ENCODE data around the gene SNX20. TPM values are rescaled to one million over a fixed set of nuclear protein-coding genes. Genes with fewer than 3 reads are reported as not detected.
A peak's percentile ranks its signal among the peaks of the same experiment; 100 is the strongest.

Gene SNX20
- total RNA-seq, 1 experiment from 2014 or later, result 0.10 TPM

- CTCF ChIA-PET, result no interaction called here
- TF ChIP-seq POLR2AphosphoS5 (IDR thresholded peaks at IDR 0.05; ENCODE audit: low read depth, low read length), result no peak
- no peak for TF ChIP-seq CTCF (IDR thresholded peaks at IDR 0.05)
- TF ChIP-seq SIN3A (IDR thresholded peaks at IDR 0.05; ENCODE audit: borderline replicate concordance, insufficient read depth, low read depth, low read length), result no peak
- TF ChIP-seq REST (IDR thresholded peaks at IDR 0.05; ENCODE audit: insufficient read depth in 1 of 2, low read depth in 2 of 2, low read length in 1 of 2), result no peak
- TF ChIP-seq TCF7L2 (IDR thresholded peaks at IDR 0.05; ENCODE audit: low read depth, low read length), result no peak
- in situ Hi-C loops (cut with HindIII; ENCODE audit: low pct_unique_long_range_greater_than_20kb, low sequenced_read_pairs) (no loop called here), intact Hi-C loops (cut with micrococcal nuclease; ENCODE audit: unreplicated experiment) (no loop called here)
- DNase-seq (ENCODE audit: low read depth, low spot score) (no peak), ATAC-seq (no peak)
- H3K4me3 ChIP-seq (ENCODE audit: low read depth in 2 of 2, low read length in 2 of 2), result no peak overlapping the region
- no peaks in the 10 kb centered on the region for H3K27me3 ChIP-seq (ENCODE audit: control insufficient read depth, insufficient read depth, low read length)
- H3K4me1 ChIP-seq (ENCODE audit: control insufficient read depth, insufficient read depth, low read length), result no peaks in the 10 kb centered on the region
- BruUV-seq (replicated peaks), result no TSS peak
- H3K27ac ChIP-seq (ENCODE audit: low read length), result no peak overlapping the region
- no peaks in the 10 kb centered on the region for H3K9me3 ChIP-seq (ENCODE audit: control insufficient read depth, insufficient read depth, low read depth, low read length)
- POLR2A ChIA-PET, result no interaction called here
- H3K36me3 ChIP-seq (ENCODE audit: control insufficient read depth, insufficient read depth, low read length), result no peaks in the 10 kb centered on the region
Measured at GRCh38 chr16:50699326-50700159, 18.4 kb upstream of the SNX20 start.

- in situ Hi-C loops (cut with HindIII; ENCODE audit: low pct_unique_long_range_greater_than_20kb, low sequenced_read_pairs) (no loop called here), intact Hi-C loops (cut with micrococcal nuclease; ENCODE audit: unreplicated experiment) (no loop called here)
- BruUV-seq (replicated peaks), result no TSS peak
- H3K27ac ChIP-seq (ENCODE audit: low read length), result no peak overlapping the region
- H3K4me1 ChIP-seq (ENCODE audit: control insufficient read depth, insufficient read depth, low read length), result no peaks in the 10 kb centered on the region
- POLR2A ChIA-PET, result no interaction called here
- CTCF ChIA-PET, result interaction anchor here (0.6 to 0.9 kb wide), 2 partner anchors 10 to 37 kb away, joined by 3 to 6 read pairs; no protein-coding TSS in a partner anchor
- no peak for TF ChIP-seq REST (IDR thresholded peaks at IDR 0.05; ENCODE audit: insufficient read depth in 1 of 2, low read depth in 2 of 2, low read length in 1 of 2)
- TF ChIP-seq TCF7L2 (IDR thresholded peaks at IDR 0.05; ENCODE audit: low read depth, low read length), result no peak
- no peak for TF ChIP-seq POLR2AphosphoS5 (IDR thresholded peaks at IDR 0.05; ENCODE audit: low read depth, low read length)
- no peak for TF ChIP-seq CTCF (IDR thresholded peaks at IDR 0.05)
- no peak for TF ChIP-seq SIN3A (IDR thresholded peaks at IDR 0.05; ENCODE audit: borderline replicate concordance, insufficient read depth, low read depth, low read length)
- no peaks in the 10 kb centered on the region for H3K9me3 ChIP-seq (ENCODE audit: control insufficient read depth, insufficient read depth, low read depth, low read length)
- H3K36me3 ChIP-seq (ENCODE audit: control insufficient read depth, insufficient read depth, low read length), result no peaks in the 10 kb centered on the region
- no peaks in the 10 kb centered on the region for H3K27me3 ChIP-seq (ENCODE audit: control insufficient read depth, insufficient read depth, low read length)
- DNase-seq (ENCODE audit: low read depth, low spot score), result no peak
- H3K4me3 ChIP-seq (ENCODE audit: low read depth in 2 of 2, low read length in 2 of 2), result peak overlapping the region; percentile 7 to 52; a peak in 3 of 4 replicates
- peak; percentile 80 for ATAC-seq
Measured at GRCh38 chr16:50697881-50698767, 17.0 kb upstream of the SNX20 start.
